Sigmoid colon (tissue), 3 donors: ENCODE data around the gene GUK1.

Experiments
- CTCF ChIP-seq, 4 experiments: fragments of 450-650 bp in 3 of 4; fragments of 200-600 bp in 1 of 4; IDR thresholded peaks; one replicate each; pipeline ENCODE4 v1.5.1; 2016 to 2019; ENCODE audit warnings: antibody characterized with exemption in 4 of 4, mild to moderate bottlenecking in 3 of 4, moderate library complexity in 2 of 4
- POLR2A ChIP-seq, 2 donors: fragments of 450-650 bp; IDR thresholded peaks; one replicate each; pipeline ENCODE4 v1.6.1; 2016; ENCODE audit warnings: antibody characterized with exemption in 2 of 2, mild to moderate bottlenecking in 2 of 2, moderate library complexity in 2 of 2

- TF ChIP-seq CTCF (IDR thresholded peaks at IDR 0.05) (no peak), POLR2A (IDR thresholded peaks at IDR 0.05) (no peak)
Observed at GRCh38 chr1:228100822-228101613, 39.1 kb upstream of the GUK1 start.
